ENCODE measurements around the gene PINLYP. TPM values are rescaled to one million over a fixed set of nuclear protein-coding genes. Genes with fewer than 3 reads are reported as not detected.

Gene PINLYP
- total RNA-seq, 4 donors from 2014 or later: 4.7 to 22.1 (median 10.9) TPM

- no peak for DNase-seq (ENCODE audit: low spot score in 2 of 2)
- Histone ChIP-seq H3K4me1 (peaks cover 36% of the 10 kb centered on the region), H3K9me3 (no peaks in the 10 kb centered on the region), H3K4me3 (no peak overlapping the region), H3K36me3 (no peaks in the 10 kb centered on the region), H3K27me3 (no peaks in the 10 kb centered on the region), H3K27ac (no peak overlapping the region)
- TF ChIP-seq POLR2A (IDR thresholded peaks at IDR 0.05): no peak
- no peak for TF ChIP-seq POLR2AphosphoS5 (IDR thresholded peaks at IDR 0.05)
- TF ChIP-seq EP300 (IDR thresholded peaks at IDR 0.05): no peak
- TF ChIP-seq CTCF (IDR thresholded peaks at IDR 0.05): no peak
- WGBS: 100% methylated on average over 1 of the region's 1 CpG
These were observed 47.4 kb downstream of the PINLYP start for GRCh38 chr19:43622956-43623355.

- TF ChIP-seq CTCF (IDR thresholded peaks at IDR 0.05): no peak
- H3K4me1 ChIP-seq: peaks cover 27% of the 10 kb centered on the region
- H3K36me3 ChIP-seq: no peaks in the 10 kb centered on the region
- no peaks in the 10 kb centered on the region for H3K9me3 ChIP-seq
- 70% methylated on average over 35 of the region's 35 CpGs for WGBS
- no peak overlapping the region for H3K4me3 ChIP-seq
- no peak overlapping the region for H3K27ac ChIP-seq
- no peaks in the 10 kb centered on the region for H3K27me3 ChIP-seq
- DNase-seq (ENCODE audit: low spot score in 2 of 2): no peak
These were observed 48.5 kb downstream of the PINLYP start for GRCh38 chr19:43623889-43624670.

- Histone ChIP-seq H3K4me1 (peaks cover 25% of the 10 kb centered on the region), H3K27me3 (no peaks in the 10 kb centered on the region), H3K36me3 (no peaks in the 10 kb centered on the region), H3K4me3 (no peak overlapping the region), H3K27ac (no peak overlapping the region), H3K9me3 (no peaks in the 10 kb centered on the region)
- peak in 1 of 2 donors; percentile 85 for DNase-seq (ENCODE audit: low spot score in 2 of 2)
- 11% methylated on average over 14 of the region's 30 CpGs for WGBS
- peak in 1 of 2 donors; percentile 38 for TF ChIP-seq CTCF (IDR thresholded peaks at IDR 0.05)
- TF ChIP-seq EP300 (IDR thresholded peaks at IDR 0.05): no peak
- TF ChIP-seq POLR2AphosphoS5 (IDR thresholded peaks at IDR 0.05): no peak
These were observed 49.3 kb downstream of the PINLYP start for GRCh38 chr19:43624933-43625332.

- TF ChIP-seq CTCF (IDR thresholded peaks at IDR 0.05): no peak
- TF ChIP-seq EP300 (IDR thresholded peaks at IDR 0.05): no peak
- no peak for TF ChIP-seq POLR2AphosphoS5 (IDR thresholded peaks at IDR 0.05)
- no peak for TF ChIP-seq POLR2A (IDR thresholded peaks at IDR 0.05)
- Histone ChIP-seq H3K4me3 (no peak overlapping the region), H3K4me1 (peaks cover 18% of the 10 kb centered on the region), H3K9me3 (no peaks in the 10 kb centered on the region), H3K36me3 (no peaks in the 10 kb centered on the region), H3K27ac (no peak overlapping the region), H3K27me3 (no peaks in the 10 kb centered on the region)
- DNase-seq (ENCODE audit: low spot score in 2 of 2): no peak
- 78% methylated on average over 27 of the region's 32 CpGs for WGBS
These were observed 50.4 kb downstream of the PINLYP start for GRCh38 chr19:43625918-43626579.

- no peak for DNase-seq (ENCODE audit: low spot score in 2 of 2)
- Histone ChIP-seq H3K27ac (no peak overlapping the region), H3K9me3 (no peaks in the 10 kb centered on the region), H3K27me3 (no peaks in the 10 kb centered on the region), H3K4me3 (no peak overlapping the region), H3K4me1 (peaks cover 18% of the 10 kb centered on the region), H3K36me3 (no peaks in the 10 kb centered on the region)
- TF ChIP-seq POLR2A (IDR thresholded peaks at IDR 0.05): no peak
- no peak for TF ChIP-seq EP300 (IDR thresholded peaks at IDR 0.05)
- TF ChIP-seq CTCF (IDR thresholded peaks at IDR 0.05): no peak
- WGBS: 66% methylated on average over 17 of the region's 17 CpGs
These were observed 51.2 kb downstream of the PINLYP start for GRCh38 chr19:43626838-43627237.
